ENCODE data around the gene FLVCR2.
"Not testable (repeated sequence)": the region's sequence is repeated elsewhere in the genome, so short reads cannot be mapped to it uniquely, and the experiment has no call there.

Gene FLVCR2

DNA sequence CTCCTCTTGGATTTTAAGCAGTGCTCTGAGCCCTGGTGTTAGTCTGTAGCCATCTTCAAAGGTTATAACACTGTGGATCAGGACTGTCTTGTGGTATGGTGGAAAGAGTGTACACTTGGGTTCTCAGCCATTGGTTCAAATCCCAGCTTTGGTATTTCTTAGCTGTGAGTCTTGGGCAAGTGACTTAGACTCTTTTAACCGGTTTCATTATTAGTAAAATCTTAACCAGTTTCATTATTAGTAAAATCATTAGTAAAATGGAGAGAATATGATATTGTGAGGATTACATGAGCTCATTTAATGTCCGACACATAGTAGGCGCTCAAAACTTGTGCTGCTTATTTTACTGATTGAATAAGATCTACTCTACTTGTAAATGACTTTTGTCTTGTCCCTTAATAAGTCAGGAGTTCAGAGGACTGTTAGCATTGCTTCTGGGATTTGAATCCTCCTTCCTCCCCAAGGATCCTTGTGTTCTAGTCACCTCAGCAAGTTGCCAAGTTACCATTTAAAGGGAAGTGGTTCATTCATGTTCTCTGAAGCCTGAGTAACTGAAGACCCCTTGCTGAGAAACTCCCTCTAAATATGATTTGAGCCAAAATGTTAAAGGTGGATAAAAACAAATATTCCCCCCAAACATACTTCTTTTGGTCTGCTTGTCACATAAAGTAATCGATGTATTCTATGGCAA, 95.1 kb downstream of the FLVCR2 start:
- DNase-seq, result no peak

DNA sequence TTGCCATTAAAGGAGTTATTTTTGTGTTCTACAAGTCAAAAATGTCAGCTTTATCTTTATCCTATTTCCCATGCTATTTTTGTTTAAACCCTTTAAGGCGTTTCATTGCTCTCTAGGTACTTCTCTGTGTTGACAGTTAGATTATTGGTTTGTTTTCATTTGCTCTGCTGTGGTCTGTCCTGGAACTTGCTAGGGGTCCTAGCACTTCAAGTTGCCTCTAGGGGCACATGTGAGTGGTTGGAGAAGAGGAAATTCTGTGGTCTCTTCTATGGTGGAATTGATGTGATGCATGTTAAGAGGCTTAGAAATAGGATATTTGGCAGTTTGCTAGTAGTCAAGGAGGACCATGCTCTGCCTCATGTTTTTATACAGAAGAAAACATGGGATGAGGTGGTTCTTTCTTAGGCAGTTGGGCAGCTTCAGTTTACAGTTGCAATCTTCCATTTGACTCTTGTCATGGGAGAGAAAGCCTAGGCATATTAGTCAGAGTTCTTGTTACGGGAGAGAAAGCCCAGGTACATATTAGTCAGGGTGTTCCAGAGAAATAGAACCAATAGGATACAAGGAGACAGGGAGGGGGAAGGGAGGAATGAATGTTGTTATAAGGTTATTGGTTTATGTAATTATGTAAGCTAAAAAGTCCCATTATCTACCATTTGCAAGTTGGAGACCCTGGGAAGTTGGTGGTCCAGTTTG, 97.0 kb downstream of the FLVCR2 start:
- DNase-seq, result no peak

- DNase-seq, result no peak
Measured at GRCh38 chr14:75685910-75686309, 107.5 kb downstream of the FLVCR2 start.

DNA sequence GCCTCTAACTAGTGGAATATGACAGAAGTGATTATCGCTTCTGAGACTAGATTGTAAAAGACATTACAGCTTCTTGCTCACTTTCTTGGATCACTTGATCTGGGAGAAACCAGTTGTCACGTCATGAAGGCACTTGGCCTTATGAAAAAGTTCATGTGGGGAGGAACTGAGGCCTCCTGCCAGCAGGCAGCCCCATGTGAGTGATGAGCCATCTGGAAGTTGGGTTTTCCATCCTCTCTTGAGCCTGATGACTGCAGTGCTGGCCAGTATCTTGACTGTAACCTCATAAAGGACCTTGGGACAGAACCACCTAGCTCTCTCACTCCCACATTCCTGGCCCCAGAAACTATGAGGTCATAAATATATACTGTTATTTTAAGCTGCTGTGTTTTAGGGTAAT, 110.6 kb downstream of the FLVCR2 start:
- DNase-seq, result no peak

GRCh38 chr14:75690010-75690409, 111.6 kb downstream of the FLVCR2 start:
- DNase-seq, result no peak

DNA sequence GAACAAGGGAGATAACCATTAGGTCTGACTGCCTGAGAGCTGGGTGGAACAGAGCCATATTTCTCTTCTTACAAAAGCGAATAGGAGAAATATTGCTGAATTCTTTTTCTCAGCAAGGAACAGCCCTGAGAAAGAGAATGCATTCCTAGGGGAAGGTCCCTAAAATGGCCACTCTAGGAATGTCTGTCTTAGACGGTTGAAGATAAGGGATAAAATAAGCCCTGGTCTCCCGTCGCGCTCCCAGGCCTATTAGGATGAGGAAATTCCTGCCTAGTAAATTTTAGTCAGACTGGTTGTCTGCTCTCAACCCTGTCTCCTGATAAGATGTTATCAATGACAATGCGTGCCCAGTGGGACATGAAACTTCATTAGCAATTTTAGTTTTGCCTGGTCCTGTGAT, 116.6 kb downstream of the FLVCR2 start:
- DNase-seq, result not testable (repeated sequence)

DNA sequence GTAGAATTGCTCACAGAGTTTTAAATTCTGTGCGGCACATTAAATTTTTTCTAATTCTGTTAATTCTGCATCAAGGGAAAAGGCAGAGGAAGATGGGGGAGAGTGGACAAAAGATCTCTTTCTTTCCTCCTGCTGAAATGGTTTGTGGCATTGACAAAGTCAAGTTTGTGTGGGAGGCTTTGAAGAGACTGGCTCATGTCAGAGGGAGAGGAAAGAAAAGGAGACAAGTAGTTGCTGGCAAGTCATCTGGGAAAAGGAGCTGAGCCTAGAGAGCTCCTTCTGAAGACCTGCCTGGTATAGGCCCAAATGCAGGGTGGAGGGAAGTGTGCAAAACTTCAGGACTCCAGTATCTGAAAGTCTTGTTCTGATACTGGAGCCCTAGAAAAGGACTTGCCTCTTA, 119.0 kb downstream of the FLVCR2 start:
- no peak for DNase-seq
